Measurements from ENCODE around the gene RXRB.
"Not testable (repeated sequence)": the region's sequence is repeated elsewhere in the genome, so short reads cannot be mapped to it uniquely, and the experiment has no call there.

The RXRB gene

DNA sequence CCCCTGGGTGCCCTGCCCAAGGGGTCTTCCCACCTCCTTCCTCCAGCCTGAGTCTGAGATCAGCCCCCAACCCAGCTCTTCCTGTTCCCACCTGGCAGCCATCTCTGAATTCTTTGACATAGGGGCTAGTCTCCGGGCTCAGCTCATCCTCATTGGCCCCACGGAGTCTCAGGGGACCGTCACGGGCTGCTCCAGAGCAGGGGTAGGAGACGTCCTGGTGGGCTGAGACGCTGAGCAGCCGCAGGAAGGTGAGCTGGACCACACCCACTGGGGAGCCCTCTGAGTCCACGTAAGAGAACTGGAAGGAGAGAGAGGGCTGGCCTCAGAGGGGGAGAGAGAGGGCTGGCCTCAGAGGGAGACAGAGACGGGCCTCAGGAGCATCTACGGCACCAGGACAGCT is 36.3 kb downstream of the RXRB start:
- H3K4me3 ChIP-seq (ENCODE audit: low read length): no peak overlapping the region
- no peak overlapping the region for H3K9ac ChIP-seq (ENCODE audit: low read depth, low read length)
- H3K9me3 ChIP-seq (ENCODE audit: insufficient read depth, low read depth, low read length): no peaks in the 10 kb centered on the region
- no peaks in the 10 kb centered on the region for H3K36me3 ChIP-seq (ENCODE audit: insufficient read depth, low read depth, low read length)
- H3K4me1 ChIP-seq (ENCODE audit: insufficient read depth, low read length): no peaks in the 10 kb centered on the region
- H3K27me3 ChIP-seq (ENCODE audit: insufficient read depth, low read length): peaks cover 19% of the 10 kb centered on the region
- H3K27ac ChIP-seq (ENCODE audit: low read length): no peak overlapping the region

DNA sequence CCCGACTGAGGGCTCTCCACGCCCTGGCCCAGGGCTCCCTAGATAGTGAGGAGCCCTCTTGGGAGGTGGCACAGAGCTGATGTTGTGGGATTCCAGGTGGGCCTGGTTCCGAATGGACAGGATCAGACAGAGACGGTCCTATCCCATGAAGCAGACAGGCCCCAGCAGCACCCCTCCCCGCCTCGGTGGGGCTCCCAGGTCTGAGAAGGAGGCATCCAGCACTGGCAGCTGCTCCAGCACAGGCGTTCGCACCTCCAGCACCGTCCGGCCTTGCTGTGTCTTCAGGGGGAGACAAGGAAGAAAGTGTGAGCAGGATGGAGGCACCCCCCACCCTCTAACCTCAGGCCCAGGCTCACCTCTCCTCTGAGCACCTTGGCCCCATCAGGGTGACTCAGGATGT is 36.9 kb downstream of the RXRB start:
- Histone ChIP-seq H3K27me3 (ENCODE audit: insufficient read depth, low read length) (peaks cover 19% of the 10 kb centered on the region), H3K36me3 (ENCODE audit: insufficient read depth, low read depth, low read length) (no peaks in the 10 kb centered on the region), H3K27ac (ENCODE audit: low read length) (no peak overlapping the region)

DNA sequence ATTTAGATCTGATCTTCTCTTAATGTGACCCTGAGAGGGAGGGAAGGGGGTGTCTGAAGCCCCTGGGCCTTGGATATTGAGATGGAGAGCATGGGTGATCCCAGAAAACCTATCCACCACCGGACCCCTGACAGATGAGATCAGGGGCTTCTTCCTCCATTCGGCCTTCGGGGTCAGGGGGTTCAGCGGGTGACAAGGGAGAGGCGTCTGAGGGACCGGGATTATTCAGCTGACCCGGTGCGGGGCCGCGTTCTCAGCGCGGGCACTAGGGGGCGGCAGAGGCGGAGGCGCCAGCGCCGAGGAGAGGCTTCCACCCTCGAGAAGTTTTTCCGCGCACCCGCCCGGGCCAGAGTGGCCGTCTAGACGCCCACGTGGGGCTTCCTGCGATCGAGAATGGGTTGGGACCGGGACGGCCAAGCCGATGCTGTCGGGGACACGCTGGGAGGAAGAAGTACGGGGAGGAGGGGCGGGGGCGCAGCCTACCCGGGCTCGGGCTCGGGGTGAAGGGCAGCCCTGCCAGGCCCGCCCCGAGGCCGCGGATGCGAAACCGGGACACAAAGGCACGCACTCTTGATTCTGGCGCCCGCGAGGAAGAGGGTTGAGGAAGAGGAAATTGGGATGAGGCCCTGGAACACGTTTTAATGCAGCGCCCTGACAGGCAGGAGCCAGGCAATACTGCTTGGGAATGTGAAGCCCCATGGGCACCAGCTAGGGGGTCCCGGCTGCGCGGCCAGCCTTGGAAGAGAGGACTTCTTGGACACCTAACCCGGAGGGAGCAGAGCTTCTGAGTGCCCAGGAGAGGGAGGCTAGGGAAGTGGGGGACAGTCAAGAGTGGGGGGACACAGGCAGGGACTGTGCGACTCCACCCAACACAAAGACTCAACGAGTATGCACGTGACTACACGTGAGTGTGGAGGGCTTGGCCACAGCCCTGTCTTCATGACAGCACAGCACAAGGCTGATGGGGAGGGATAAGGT is 38.8 kb downstream of the RXRB start:
- peaks cover 19% of the 10 kb centered on the region for H3K27me3 ChIP-seq (ENCODE audit: insufficient read depth, low read length)
- no peaks in the 10 kb centered on the region for H3K4me1 ChIP-seq (ENCODE audit: insufficient read depth, low read length)
- peak overlapping the region; percentile 71 for H3K4me3 ChIP-seq (ENCODE audit: low read length)
- peak overlapping the region; percentile 78; the same call in 1 of the 2 replicates for H3K9ac ChIP-seq (ENCODE audit: low read depth, low read length)
- no peaks in the 10 kb centered on the region for H3K9me3 ChIP-seq (ENCODE audit: insufficient read depth, low read depth, low read length)
- H3K36me3 ChIP-seq (ENCODE audit: insufficient read depth, low read depth, low read length): no peaks in the 10 kb centered on the region
- H3K27ac ChIP-seq (ENCODE audit: low read length): no peak overlapping the region

More for the DNA sequence above, 36.9 kb downstream of the RXRB start:
- no peak overlapping the region for H3K4me3 ChIP-seq (ENCODE audit: low read length)
- no peak overlapping the region for H3K9ac ChIP-seq (ENCODE audit: low read depth, low read length)
- no peaks in the 10 kb centered on the region for H3K4me1 ChIP-seq (ENCODE audit: insufficient read depth, low read length)
- no peaks in the 10 kb centered on the region for H3K9me3 ChIP-seq (ENCODE audit: insufficient read depth, low read depth, low read length)

DNA sequence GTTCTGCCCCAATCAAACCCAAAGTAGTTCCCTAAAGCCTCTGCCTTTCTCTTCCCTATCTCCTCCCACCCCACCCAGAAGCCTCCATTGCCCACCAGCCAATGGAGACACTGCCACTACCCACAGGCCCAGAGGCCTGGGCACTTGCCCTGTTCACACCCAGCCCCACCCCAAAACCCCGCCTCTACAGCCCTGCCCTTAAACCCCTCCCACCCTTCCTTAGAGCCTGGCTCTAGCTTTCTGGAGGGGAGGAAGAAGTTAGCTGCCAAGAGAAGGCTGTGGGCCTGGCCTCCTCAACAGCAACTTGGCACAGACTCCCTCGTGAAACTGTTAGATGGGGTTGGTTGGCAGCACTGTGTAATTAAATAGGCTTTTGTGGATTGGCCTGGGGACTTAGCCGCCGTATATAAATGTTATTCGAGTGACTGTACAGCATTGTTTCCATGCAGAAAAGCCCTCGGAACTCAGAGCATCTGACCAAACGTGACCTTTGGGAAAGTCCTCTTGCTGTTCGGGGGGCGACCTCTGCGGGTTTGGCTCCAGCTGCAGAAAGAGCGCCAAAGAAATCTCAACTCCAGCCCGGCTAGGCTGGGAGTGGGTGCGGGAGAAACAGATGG is 39.6 kb downstream of the RXRB start:
- Histone ChIP-seq H3K4me3 (ENCODE audit: low read length) (peak overlapping the region; percentile 71; the same call in 1 of the 2 replicates), H3K4me1 (ENCODE audit: insufficient read depth, low read length) (no peaks in the 10 kb centered on the region), H3K36me3 (ENCODE audit: insufficient read depth, low read depth, low read length) (no peaks in the 10 kb centered on the region), H3K9ac (ENCODE audit: low read depth, low read length) (no peak overlapping the region), H3K27ac (ENCODE audit: low read length) (no peak overlapping the region), H3K9me3 (ENCODE audit: insufficient read depth, low read depth, low read length) (no peaks in the 10 kb centered on the region), H3K27me3 (ENCODE audit: insufficient read depth, low read length) (peaks cover 19% of the 10 kb centered on the region)

DNA sequence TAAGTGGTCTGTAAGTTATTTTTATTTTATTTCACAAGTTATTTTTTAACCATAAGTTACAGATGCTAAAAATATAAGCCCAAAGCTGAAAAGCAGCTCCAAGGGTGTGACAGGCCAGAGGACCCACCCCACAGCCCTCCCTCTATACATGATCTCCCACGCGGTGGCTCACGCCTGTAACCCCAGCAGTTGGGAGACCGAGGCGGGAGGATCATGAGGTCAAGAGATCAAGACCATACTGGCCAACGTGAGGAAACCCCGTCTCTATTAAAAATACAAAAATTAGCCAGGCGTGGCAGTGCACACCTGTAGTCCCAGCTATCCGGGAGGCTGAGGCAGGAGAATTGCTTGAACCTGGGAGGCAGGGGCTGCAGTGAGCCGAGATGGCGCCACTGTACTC is 40.4 kb downstream of the RXRB start:
- H3K27me3 ChIP-seq (ENCODE audit: insufficient read depth, low read length): peaks cover 19% of the 10 kb centered on the region
- no peak overlapping the region for H3K9ac ChIP-seq (ENCODE audit: low read depth, low read length)
- H3K9me3 ChIP-seq (ENCODE audit: insufficient read depth, low read depth, low read length): no peaks in the 10 kb centered on the region
- no peak overlapping the region for H3K4me3 ChIP-seq (ENCODE audit: low read length)
- H3K36me3 ChIP-seq (ENCODE audit: insufficient read depth, low read depth, low read length): no peaks in the 10 kb centered on the region
- no peaks in the 10 kb centered on the region for H3K4me1 ChIP-seq (ENCODE audit: insufficient read depth, low read length)
- H3K27ac ChIP-seq (ENCODE audit: low read length): no peak overlapping the region

DNA sequence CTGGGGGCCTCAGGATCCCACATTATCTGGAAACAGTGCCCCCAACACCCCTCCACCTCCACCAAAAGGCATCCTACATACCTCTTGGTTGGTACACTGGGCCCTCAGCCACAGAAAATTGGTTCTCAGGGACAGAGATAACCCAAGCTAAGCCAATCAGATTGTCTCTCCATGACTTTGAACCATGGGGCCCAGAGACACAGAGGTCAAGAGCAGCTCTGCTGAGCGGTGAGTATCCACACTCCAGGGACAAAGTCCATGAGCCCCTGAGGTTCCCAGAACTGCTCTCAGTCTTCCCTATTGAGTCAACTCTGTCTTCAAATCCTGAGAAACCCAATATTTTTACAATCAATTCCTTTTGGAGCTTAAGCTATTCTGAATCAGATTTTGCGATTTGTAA is 43.5 kb downstream of the RXRB start:
- H3K4me1 ChIP-seq (ENCODE audit: insufficient read depth, low read length): no peaks in the 10 kb centered on the region
- no peak overlapping the region for H3K9ac ChIP-seq (ENCODE audit: low read depth, low read length)
- H3K27ac ChIP-seq (ENCODE audit: low read length): no peak overlapping the region
- H3K27me3 ChIP-seq (ENCODE audit: insufficient read depth, low read length): peaks cover 11% of the 10 kb centered on the region
- H3K9me3 ChIP-seq (ENCODE audit: insufficient read depth, low read depth, low read length): no peaks in the 10 kb centered on the region; the same call in 1 of the 2 replicates
- no peak overlapping the region for H3K4me3 ChIP-seq (ENCODE audit: low read length)
- no peaks in the 10 kb centered on the region for H3K36me3 ChIP-seq (ENCODE audit: insufficient read depth, low read depth, low read length)

DNA sequence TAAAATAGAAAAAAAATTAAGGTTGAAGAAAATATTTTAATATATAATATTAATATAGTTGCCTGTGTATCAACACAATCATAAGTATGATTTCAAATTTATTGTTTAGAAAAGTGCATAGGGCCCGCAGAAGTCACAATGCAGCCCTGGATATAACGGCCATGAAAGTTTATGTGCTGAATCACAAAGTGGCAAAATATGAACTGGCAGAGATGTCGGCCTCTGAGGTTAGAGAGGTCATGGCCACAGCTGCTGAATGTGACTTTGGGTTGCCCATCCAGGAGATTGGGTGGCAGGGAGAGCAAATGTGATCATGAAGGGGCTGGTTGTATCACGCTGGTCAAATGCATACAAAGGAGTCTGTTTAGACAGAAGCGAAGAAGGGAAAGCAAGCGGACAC is 43.9 kb downstream of the RXRB start:
- Histone ChIP-seq H3K36me3 (ENCODE audit: insufficient read depth, low read depth, low read length) (no peaks in the 10 kb centered on the region), H3K27ac (ENCODE audit: low read length) (no peak overlapping the region), H3K9me3 (ENCODE audit: insufficient read depth, low read depth, low read length) (no peaks in the 10 kb centered on the region; the same call in none of the 2 replicates), H3K9ac (ENCODE audit: low read depth, low read length) (no peak overlapping the region), H3K4me3 (ENCODE audit: low read length) (no peak overlapping the region), H3K27me3 (ENCODE audit: insufficient read depth, low read length) (peaks cover 7% of the 10 kb centered on the region), H3K4me1 (ENCODE audit: insufficient read depth, low read length) (no peaks in the 10 kb centered on the region)

DNA sequence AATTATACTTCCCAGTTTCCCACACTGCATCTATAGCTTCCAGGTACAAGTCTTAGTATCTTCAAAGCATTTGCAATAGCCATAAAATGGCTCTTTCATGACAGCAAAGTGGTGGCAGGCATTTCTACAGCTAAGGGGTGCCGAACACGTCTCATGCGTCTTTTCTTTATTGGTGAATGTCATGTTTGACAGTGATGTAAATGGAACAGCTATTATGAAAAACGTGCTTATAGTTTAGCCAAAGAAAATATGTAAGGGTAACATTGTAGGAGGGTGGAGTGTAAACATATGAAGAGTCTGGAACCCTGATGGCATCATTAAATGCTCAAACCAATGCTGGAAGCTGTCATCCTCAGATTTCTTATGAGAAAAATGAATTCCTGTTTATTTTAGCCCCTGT is 46.1 kb downstream of the RXRB start:
- Histone ChIP-seq H3K27me3 (ENCODE audit: insufficient read depth, low read length) (peaks cover 4% of the 10 kb centered on the region; the same call in 1 of the 2 replicates), H3K36me3 (ENCODE audit: insufficient read depth, low read depth, low read length) (no peaks in the 10 kb centered on the region), H3K4me1 (ENCODE audit: insufficient read depth, low read length) (no peaks in the 10 kb centered on the region), H3K9ac (ENCODE audit: low read depth, low read length) (no peak overlapping the region), H3K4me3 (ENCODE audit: low read length) (no peak overlapping the region), H3K27ac (ENCODE audit: low read length) (no peak overlapping the region), H3K9me3 (ENCODE audit: insufficient read depth, low read depth, low read length) (peaks cover 3% of the 10 kb centered on the region)

DNA sequence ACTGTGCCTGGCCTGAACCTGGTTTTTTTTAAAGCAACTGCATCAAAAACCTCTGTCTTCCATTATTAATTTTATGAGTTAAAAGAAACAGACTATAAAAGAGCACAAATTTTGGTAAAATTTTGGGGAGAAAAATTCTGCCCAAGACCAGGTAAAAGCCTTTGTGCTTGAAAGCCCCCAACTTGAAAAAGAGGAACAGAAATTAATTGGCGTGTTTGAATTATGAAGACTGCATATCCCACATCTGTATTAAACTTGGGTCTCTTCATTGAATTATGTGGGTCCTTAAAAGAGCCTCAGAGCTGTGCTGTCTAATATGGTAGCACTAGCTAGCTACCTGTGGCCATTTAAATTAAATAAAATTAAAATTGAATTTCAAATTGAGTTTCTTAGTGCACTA is 49.4 kb downstream of the RXRB start:
- H3K36me3 ChIP-seq (ENCODE audit: insufficient read depth, low read depth, low read length): no peaks in the 10 kb centered on the region
- H3K27ac ChIP-seq (ENCODE audit: low read length): no peak overlapping the region
- peaks cover 3% of the 10 kb centered on the region for H3K9me3 ChIP-seq (ENCODE audit: insufficient read depth, low read depth, low read length)
- peaks cover 4% of the 10 kb centered on the region; the same call in 1 of the 2 replicates for H3K27me3 ChIP-seq (ENCODE audit: insufficient read depth, low read length)
- no peak overlapping the region for H3K9ac ChIP-seq (ENCODE audit: low read depth, low read length)
- H3K4me1 ChIP-seq (ENCODE audit: insufficient read depth, low read length): peaks cover 8% of the 10 kb centered on the region; the same call in 1 of the 2 replicates
- H3K4me3 ChIP-seq (ENCODE audit: low read length): no peak overlapping the region

DNA sequence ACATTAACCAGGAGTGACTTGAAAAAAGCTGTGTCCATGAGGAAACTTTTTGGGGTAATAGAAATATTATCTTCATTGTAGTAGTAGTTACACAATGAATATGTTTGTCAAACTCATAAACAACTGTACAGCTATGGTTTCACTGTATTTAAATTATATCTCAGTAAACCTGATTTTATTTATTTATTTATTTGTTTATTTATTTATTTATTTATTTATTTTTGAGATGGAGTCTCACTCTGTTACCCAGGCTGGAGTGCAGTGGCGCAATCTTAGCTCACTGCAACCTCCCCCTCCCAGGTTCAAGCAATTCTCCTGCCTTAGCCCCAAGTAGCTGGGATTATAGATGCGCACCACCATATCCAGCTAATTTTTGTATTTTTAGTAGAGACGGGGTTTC is 49.9 kb downstream of the RXRB start:
- H3K27me3 ChIP-seq (ENCODE audit: insufficient read depth, low read length); H3K4me1 ChIP-seq (ENCODE audit: insufficient read depth, low read length); H3K4me3 ChIP-seq (ENCODE audit: low read length); H3K9ac ChIP-seq (ENCODE audit: low read depth, low read length); H3K36me3 ChIP-seq (ENCODE audit: insufficient read depth, low read depth, low read length); H3K9me3 ChIP-seq (ENCODE audit: insufficient read depth, low read depth, low read length); H3K27ac ChIP-seq (ENCODE audit: low read length): not testable (repeated sequence)

DNA sequence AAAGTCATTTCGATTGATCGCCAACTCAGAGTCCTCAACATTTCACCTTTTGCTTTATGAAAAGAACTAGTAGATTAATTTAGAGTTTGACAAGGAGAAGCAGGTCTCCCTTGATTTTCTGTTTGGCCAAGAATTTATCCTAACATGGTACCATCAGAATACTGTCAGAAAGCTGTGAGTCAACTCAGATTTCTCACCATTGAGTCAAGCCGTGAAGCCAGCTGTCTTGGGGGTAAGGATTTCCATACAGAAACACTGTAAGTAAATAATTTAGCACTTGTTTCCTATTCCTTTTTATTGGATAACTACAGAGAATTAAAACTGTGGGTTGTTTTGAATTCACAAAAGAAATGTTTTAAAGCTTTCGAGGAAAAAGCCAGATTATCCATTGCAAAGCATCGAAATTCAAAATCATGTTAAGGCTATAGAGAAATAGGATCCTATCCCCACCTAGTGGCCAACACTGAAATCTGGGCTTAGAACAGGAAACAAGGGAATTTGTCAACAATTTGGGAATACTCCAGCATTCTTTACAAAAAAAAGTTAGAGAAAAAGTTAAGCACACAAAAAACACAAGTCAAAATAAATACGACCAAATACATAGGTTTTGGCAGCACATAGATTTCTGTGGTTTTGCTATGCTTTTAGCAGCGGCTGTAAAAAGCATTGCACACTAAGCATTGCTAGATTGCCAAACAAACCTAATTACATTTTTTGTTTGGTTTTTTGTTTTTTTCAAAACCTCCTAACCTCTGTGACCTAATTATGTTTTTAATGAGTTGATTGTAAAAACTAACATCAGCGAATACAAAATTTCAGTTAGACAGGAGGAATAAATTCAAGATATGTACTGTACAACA is 52.4 kb downstream of the RXRB start:
- H3K4me3 ChIP-seq (ENCODE audit: low read length): no peak overlapping the region
- H3K9me3 ChIP-seq (ENCODE audit: insufficient read depth, low read depth, low read length): peaks cover 3% of the 10 kb centered on the region
- H3K27me3 ChIP-seq (ENCODE audit: insufficient read depth, low read length): 0 out of 2 replicates have a peak, but pooled peaks cover 4% of the 10 kb centered on the region
- no peaks in the 10 kb centered on the region for H3K36me3 ChIP-seq (ENCODE audit: insufficient read depth, low read depth, low read length)
- H3K4me1 ChIP-seq (ENCODE audit: insufficient read depth, low read length): peaks cover 8% of the 10 kb centered on the region; the same call in 1 of the 2 replicates
- no peak overlapping the region for H3K9ac ChIP-seq (ENCODE audit: low read depth, low read length)
- no peak overlapping the region for H3K27ac ChIP-seq (ENCODE audit: low read length)

Measured in iPS-20b (cell line).